Stomach (tissue), 4 donors: ENCODE results near the gene DCXR.

Experiments used
- EP300 ChIP-seq: sonication (generic); formaldehyde crosslinking; IDR thresholded peaks from one replicate; pipeline ENCODE4 v1.6.1; 2017; ENCODE audit warnings: antibody characterized with exemption
- POLR2A ChIP-seq, 4 donors: fragments of 450-650 bp; IDR thresholded peaks; one replicate each; pipeline ENCODE4 v1.6.1; 2016; ENCODE audit warnings: antibody characterized with exemption in 4 of 4, control low read depth in 2 of 4, mild to moderate bottlenecking in 1 of 4, moderate library complexity in 1 of 4
- POLR2AphosphoS5 ChIP-seq, 3 donors: sonication (generic); formaldehyde crosslinking; IDR thresholded peaks; one replicate each; pipeline ENCODE4 v1.6.1; 2016; ENCODE audit warnings: antibody characterized with exemption in 3 of 3
- TF ChIP-seq, protein P1 (sequence below), 7 experiments: fragments of 450-650 bp in 4 of 7; fragments of 200-600 bp in 3 of 7; sonication (generic) in 3 of 7; IDR thresholded peaks; one replicate each; pipeline ENCODE4 v1.5.1; 2016 to 2019; ENCODE audit warnings: antibody characterized with exemption in 7 of 7, control low read depth in 2 of 7, mild to moderate bottlenecking in 1 of 7

DNA sequence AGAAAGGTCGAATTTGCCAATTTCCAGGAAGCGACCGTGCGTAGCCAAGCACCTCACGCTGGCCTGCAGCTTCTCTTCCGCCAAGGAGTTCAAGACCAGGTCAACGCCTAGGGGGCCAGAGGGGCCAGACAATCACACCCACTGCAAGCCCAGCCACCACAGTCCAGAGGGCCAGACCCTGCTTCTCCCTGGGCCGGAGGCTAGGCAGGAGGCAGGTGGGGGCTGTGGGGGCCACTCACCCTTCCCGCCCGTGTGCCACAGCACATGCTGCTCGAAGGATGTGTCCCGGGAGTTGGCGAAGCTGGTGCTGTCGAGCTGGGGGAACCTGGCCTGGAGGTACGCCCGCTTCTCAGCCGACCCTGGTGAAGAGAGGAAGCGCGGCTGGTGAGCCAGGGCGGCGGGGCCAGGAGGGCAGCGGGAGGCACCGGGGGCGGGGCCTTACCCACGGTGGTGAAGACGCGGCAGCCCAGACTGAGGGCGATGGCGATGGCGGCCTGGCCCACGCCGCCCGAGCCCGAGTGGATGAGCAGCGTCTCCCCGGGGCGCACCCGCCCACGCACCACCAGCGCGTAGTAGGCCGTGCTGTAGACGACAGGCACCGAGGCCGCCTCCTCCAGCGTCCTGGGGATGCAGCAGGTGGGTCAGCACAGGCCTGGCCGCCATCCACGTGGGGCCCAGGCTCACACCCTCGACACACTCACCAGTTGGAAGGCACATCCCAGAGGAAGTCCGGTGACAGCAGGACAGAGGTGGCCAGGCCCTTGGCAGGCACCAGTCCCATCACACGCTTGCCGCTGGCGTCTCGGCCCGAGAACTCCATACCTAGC is 46.2 kb upstream of the DCXR start:
- TF ChIP-seq, protein P1, sequence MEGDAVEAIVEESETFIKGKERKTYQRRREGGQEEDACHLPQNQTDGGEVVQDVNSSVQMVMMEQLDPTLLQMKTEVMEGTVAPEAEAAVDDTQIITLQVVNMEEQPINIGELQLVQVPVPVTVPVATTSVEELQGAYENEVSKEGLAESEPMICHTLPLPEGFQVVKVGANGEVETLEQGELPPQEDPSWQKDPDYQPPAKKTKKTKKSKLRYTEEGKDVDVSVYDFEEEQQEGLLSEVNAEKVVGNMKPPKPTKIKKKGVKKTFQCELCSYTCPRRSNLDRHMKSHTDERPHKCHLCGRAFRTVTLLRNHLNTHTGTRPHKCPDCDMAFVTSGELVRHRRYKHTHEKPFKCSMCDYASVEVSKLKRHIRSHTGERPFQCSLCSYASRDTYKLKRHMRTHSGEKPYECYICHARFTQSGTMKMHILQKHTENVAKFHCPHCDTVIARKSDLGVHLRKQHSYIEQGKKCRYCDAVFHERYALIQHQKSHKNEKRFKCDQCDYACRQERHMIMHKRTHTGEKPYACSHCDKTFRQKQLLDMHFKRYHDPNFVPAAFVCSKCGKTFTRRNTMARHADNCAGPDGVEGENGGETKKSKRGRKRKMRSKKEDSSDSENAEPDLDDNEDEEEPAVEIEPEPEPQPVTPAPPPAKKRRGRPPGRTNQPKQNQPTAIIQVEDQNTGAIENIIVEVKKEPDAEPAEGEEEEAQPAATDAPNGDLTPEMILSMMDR (IDR thresholded peaks at IDR 0.05) = no peak
- TF ChIP-seq POLR2AphosphoS5 (IDR thresholded peaks at IDR 0.05) (no peak), POLR2A (IDR thresholded peaks at IDR 0.05) (no peak), EP300 (no peak)
